HepG2 (cell line): ENCODE results near the gene ANXA9. TPM values are rescaled to one million over a fixed set of nuclear protein-coding genes. Genes with fewer than 3 reads are reported as not detected.

Experiments used
- ARNT2 ChIP-seq: sonication (generic); formaldehyde crosslinking; IDR thresholded peaks from 2 replicates; pipeline ENCODE4 v1.8.0; 2022; ENCODE audit warnings: mild to moderate bottlenecking, low read depth, missing genetic modification reagents, moderate library complexity
- BRCA1 ChIP-seq: sonication (generic); formaldehyde crosslinking; IDR thresholded peaks from 2 replicates; pipeline ENCODE4 v1.4.0; 2020; ENCODE audit warnings: missing genetic modification reagents
- FIP1L1 ChIP-seq: fragments of 200-400 bp; formaldehyde crosslinking; IDR thresholded peaks from 2 replicates; pipeline ENCODE4 v1.6.1; 2018; ENCODE audit warnings: low read depth, mild to moderate bottlenecking, low read length, moderate library complexity, borderline replicate concordance; ENCODE audit not compliant: insufficient read depth
- FOXA1 ChIP-seq, 2 experiments: fragments of 450-650 bp in 1 of 2; sonication (generic) in 1 of 2; formaldehyde crosslinking in 1 of 2; IDR thresholded peaks; 2 replicates each; pipeline versions ENCODE4 v1.4.0 to v1.6.1; 2016 to 2020; ENCODE audit warnings: missing genetic modification reagents in 1 of 2
- HOXA5 ChIP-seq: sonication (generic); formaldehyde crosslinking; IDR thresholded peaks from 2 replicates; pipeline ENCODE4 v1.4.0; 2020; ENCODE audit warnings: missing genetic modification reagents
- LCORL ChIP-seq, 2 experiments: fragments of 450-650 bp in 1 of 2; sonication (generic) in 1 of 2; formaldehyde crosslinking in 1 of 2; IDR thresholded peaks; 2 replicates each; pipeline versions ENCODE4 v1.5.0 to v1.6.1; 2017 to 2020; ENCODE audit warnings: antibody characterized with exemption in 1 of 2, missing genetic modification reagents in 1 of 2
- NFKBIZ ChIP-seq: IDR thresholded peaks from 2 replicates; pipeline ENCODE4 v1.6.1; 2018; ENCODE audit warnings: missing genetic modification reagents, missing compliant biosample characterization
- PCBP1 ChIP-seq: fragments of 200-400 bp; formaldehyde crosslinking; IDR thresholded peaks from 2 replicates; pipeline ENCODE4 v1.6.1; 2017; ENCODE audit warnings: mild to moderate bottlenecking, low read depth, low read length, borderline replicate concordance
- SCMH1 ChIP-seq: sonication (generic); formaldehyde crosslinking; IDR thresholded peaks from 2 replicates; pipeline ENCODE4 v1.9.0; 2021; ENCODE audit warnings: missing genetic modification reagents, mild to moderate bottlenecking, borderline replicate concordance
- SMAD9 ChIP-seq: sonication (generic); formaldehyde crosslinking; IDR thresholded peaks from 2 replicates; pipeline ENCODE4 v1.5.1; 2020; ENCODE audit warnings: mild to moderate bottlenecking, missing genetic modification reagents
- SRF ChIP-seq: IDR thresholded peaks from 2 replicates; pipeline ENCODE4 v1.6.1; 2011; ENCODE audit warnings: mild to moderate bottlenecking, low read depth, low read length, moderate library complexity
- STAT5B ChIP-seq: sonication (generic); formaldehyde crosslinking; IDR thresholded peaks from 2 replicates; pipeline ENCODE4 v1.4.0; 2020; ENCODE audit warnings: missing genetic modification reagents
- ZBTB8A ChIP-seq: sonication (generic); formaldehyde crosslinking; IDR thresholded peaks from 2 replicates; pipeline ENCODE4 v1.4.0; 2020; ENCODE audit warnings: mild to moderate bottlenecking, low read depth, missing genetic modification reagents, borderline replicate concordance
- ZNF614 ChIP-seq: IDR thresholded peaks from 2 replicates; pipeline ENCODE4 v1.6.1; 2018; ENCODE audit warnings: missing biosample characterization, missing genetic modification reagents, inconsistent platforms, borderline replicate concordance
- ZNF674 ChIP-seq: sonication (generic); formaldehyde crosslinking; IDR thresholded peaks from 2 replicates; pipeline ENCODE4 v1.5.0; 2020; ENCODE audit warnings: low read depth, mild to moderate bottlenecking, missing genetic modification reagents
- ZNF792 ChIP-seq: IDR thresholded peaks from 2 replicates; pipeline ENCODE4 v1.6.1; 2016
- polyA plus RNA-seq, 8 experiments: library from polyadenylated mRNA; depleted of rRNA in 3 of 8; stranded (reverse) in 7 of 8; unstranded in 1 of 8; fragments of >200 nt; fragmentation: Illumina TruSeq in 4 of 8; extraction: Trizol in 4 of 8; gene quantifications; 2 replicates each; pipeline versions ENCODE4 v1.2.1 to v1.2.3, GENCODE V29; 2011 to 2016; ENCODE audit warnings: low read depth in 4 of 8, missing spikeins in 1 of 8, mixed read lengths in 1 of 8; ENCODE audit not compliant: insufficient read depth in 1 of 8
- total RNA-seq, 5 experiments: library from RNA; depleted of rRNA; stranded (reverse); fragments of >200 nt; fragmentation: Illumina TruSeq; extraction: Trizol; gene quantifications; 2 replicates each; pipeline ENCODE4 v1.2.3, GENCODE V29; 2016; ENCODE audit warnings: low read depth in 1 of 5
- TF ChIP-seq, protein P1 (sequence below): sonication (generic); formaldehyde crosslinking; conservative IDR thresholded peaks from 2 replicates; pipeline ENCODE4 v1.4.0; 2020; ENCODE audit warnings: missing genetic modification reagents
- TF ChIP-seq, protein P2 (sequence below): sonication (generic); formaldehyde crosslinking; IDR thresholded peaks from 2 replicates; pipeline ENCODE4 v1.4.0; 2020; ENCODE audit warnings: missing genetic modification reagents
- TF ChIP-seq, protein P3 (sequence below): sonication (generic); formaldehyde crosslinking; IDR thresholded peaks from 2 replicates; pipeline ENCODE4 v1.4.0; 2020; ENCODE audit warnings: missing genetic modification reagents, borderline replicate concordance
- TF ChIP-seq, protein P4 (sequence below): sonication (generic); formaldehyde crosslinking; IDR thresholded peaks from 2 replicates; pipeline ENCODE4 v1.8.0; 2022; ENCODE audit warnings: mild to moderate bottlenecking, missing genetic modification reagents, borderline replicate concordance

The ANXA9 gene
- total and polyA plus RNA-seq, 2 of the 13 experiments (the other 11 are each of a cell fraction or from before 2014, with no cell fraction given), result 13.3 to 23.9 TPM

DNA sequence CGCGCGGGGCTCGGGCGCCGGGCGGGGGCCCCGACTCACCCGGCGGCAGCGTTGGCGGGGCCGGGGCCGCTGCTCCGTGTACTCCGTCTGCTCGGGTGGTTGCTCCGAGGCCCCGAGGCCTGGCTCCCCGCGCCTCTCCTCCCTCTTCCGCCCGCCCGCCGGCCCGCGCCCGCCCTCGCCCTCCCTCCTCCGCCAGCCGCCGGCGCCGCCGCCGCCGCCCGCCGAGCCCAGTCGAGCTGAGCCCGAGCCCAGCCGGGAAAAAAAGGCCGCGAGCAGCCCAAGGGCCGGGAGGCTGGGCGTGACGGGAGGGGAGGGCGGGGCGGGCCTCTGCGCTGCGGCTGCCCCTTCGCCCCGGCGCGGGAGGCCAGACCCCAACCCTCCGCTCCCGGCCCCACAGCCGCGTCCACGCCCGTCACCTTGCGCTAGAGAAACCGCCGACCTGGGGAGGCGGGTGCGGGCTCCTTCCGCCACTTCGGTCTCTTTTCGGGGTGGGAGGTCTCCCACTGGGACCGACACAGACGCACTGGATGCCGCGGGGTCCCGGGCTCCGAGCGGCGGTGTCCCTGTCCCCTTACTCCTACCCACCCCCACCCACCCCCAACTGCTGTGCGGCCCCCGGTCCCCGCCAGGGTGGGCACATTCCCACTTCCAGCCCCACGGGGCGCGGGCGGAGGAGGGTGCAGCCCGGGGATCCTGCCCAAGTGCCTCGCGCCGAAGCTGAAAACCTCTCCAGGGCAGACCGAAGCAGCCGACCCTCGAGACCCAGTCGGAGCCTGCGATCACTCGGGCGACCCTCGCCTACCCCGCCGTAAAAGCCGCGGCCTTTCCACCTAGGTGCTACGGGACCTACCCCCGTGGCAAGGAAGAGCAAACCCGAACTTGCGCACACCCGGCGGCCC lies 7.3 kb upstream of the ANXA9 start, which contains the start of gene CERS2 (continued):
- TF ChIP-seq ARNT2 (CRISPR knock-in tag) (peak; percentile 66), ZNF674 (CRISPR knock-in tag) (no peak), ZNF614 (CRISPR knock-in tag) (no peak), FOXA1 (IDR thresholded peaks at IDR 0.05) (no peak), FOXA1 (CRISPR knock-in tag; IDR thresholded peaks at IDR 0.05) (no peak), BRCA1 (CRISPR knock-in tag) (no peak), FIP1L1 (no peak), ZNF792 (0 out of 2 replicates have a peak, but pooled peaks have one; percentile 14), LCORL (IDR thresholded peaks at IDR 0.05) (no peak), LCORL (CRISPR knock-in tag; IDR thresholded peaks at IDR 0.05) (no peak), SRF (no peak), STAT5B (CRISPR knock-in tag) (no peak), SMAD9 (CRISPR knock-in tag) (no peak), ZBTB8A (no peak), HOXA5 (CRISPR knock-in tag) (no peak), PCBP1 (peak; percentile 68; the same call in 1 of the 2 replicates), NFKBIZ (CRISPR knock-in tag) (no peak), SCMH1 (CRISPR knock-in tag) (no peak)
- TF ChIP-seq, protein P1, sequence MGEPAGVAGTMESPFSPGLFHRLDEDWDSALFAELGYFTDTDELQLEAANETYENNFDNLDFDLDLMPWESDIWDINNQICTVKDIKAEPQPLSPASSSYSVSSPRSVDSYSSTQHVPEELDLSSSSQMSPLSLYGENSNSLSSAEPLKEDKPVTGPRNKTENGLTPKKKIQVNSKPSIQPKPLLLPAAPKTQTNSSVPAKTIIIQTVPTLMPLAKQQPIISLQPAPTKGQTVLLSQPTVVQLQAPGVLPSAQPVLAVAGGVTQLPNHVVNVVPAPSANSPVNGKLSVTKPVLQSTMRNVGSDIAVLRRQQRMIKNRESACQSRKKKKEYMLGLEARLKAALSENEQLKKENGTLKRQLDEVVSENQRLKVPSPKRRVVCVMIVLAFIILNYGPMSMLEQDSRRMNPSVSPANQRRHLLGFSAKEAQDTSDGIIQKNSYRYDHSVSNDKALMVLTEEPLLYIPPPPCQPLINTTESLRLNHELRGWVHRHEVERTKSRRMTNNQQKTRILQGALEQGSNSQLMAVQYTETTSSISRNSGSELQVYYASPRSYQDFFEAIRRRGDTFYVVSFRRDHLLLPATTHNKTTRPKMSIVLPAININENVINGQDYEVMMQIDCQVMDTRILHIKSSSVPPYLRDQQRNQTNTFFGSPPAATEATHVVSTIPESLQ (CRISPR knock-in tag), result no peak
- TF ChIP-seq, protein P2, sequence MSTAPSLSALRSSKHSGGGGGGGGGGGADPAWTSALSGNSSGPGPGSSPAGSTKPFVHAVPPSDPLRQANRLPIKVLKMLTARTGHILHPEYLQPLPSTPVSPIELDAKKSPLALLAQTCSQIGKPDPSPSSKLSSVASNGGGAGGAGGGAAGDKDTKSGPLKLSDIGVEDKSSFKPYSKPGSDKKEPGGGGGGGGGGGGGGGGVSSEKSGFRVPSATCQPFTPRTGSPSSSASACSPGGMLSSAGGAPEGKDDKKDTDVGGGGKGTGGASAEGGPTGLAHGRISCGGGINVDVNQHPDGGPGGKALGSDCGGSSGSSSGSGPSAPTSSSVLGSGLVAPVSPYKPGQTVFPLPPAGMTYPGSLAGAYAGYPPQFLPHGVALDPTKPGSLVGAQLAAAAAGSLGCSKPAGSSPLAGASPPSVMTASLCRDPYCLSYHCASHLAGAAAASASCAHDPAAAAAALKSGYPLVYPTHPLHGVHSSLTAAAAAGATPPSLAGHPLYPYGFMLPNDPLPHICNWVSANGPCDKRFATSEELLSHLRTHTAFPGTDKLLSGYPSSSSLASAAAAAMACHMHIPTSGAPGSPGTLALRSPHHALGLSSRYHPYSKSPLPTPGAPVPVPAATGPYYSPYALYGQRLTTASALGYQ (CRISPR knock-in tag), result no peak
- TF ChIP-seq, protein P3, sequence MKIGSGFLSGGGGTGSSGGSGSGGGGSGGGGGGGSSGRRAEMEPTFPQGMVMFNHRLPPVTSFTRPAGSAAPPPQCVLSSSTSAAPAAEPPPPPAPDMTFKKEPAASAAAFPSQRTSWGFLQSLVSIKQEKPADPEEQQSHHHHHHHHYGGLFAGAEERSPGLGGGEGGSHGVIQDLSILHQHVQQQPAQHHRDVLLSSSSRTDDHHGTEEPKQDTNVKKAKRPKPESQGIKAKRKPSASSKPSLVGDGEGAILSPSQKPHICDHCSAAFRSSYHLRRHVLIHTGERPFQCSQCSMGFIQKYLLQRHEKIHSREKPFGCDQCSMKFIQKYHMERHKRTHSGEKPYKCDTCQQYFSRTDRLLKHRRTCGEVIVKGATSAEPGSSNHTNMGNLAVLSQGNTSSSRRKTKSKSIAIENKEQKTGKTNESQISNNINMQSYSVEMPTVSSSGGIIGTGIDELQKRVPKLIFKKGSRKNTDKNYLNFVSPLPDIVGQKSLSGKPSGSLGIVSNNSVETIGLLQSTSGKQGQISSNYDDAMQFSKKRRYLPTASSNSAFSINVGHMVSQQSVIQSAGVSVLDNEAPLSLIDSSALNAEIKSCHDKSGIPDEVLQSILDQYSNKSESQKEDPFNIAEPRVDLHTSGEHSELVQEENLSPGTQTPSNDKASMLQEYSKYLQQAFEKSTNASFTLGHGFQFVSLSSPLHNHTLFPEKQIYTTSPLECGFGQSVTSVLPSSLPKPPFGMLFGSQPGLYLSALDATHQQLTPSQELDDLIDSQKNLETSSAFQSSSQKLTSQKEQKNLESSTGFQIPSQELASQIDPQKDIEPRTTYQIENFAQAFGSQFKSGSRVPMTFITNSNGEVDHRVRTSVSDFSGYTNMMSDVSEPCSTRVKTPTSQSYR (CRISPR knock-in tag), result peak; percentile 46; the same call in 1 of the 2 replicates
- TF ChIP-seq, protein P4, sequence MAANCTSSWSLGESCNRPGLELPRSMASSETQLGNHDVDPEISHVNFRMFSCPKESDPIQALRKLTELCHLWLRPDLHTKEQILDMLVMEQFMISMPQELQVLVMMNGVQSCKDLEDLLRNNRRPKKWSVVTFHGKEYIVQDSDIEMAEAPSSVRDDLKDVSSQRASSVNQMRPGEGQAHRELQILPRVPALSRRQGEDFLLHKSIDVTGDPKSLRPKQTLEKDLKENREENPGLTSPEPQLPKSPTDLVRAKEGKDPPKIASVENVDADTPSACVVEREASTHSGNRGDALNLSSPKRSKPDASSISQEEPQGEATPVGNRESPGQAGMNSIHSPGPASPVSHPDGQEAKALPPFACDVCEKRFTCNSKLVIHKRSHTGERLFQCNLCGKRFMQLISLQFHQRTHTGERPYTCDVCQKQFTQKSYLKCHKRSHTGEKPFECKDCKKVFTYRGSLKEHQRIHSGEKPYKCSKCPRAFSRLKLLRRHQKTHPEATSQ (CRISPR knock-in tag), result no peak
